Peyer's patch (tissue), 4 donors: ENCODE measurements around the gene GNG13. TPM values are rescaled to one million over a fixed set of nuclear protein-coding genes. Genes with fewer than 3 reads are reported as not detected.
"Not testable (repeated sequence)": the region's sequence is repeated elsewhere in the genome, so short reads cannot be mapped to it uniquely, and the experiment has no call there.

ENCODE experiments used
- DNase-seq, 3 donors: peaks; one replicate each; pipeline ENCODE4 v3.0.0-alpha.2; 2017 to 2019
- H3K27ac ChIP-seq, 4 donors: fragments of 200-600 bp; sonication (generic); one replicate each; pipeline ENCODE4 v1.5.1; 2016 to 2019
- H3K27me3 ChIP-seq, 2 donors: fragments of 200-600 bp; sonication (generic); one replicate each; pipeline ENCODE4 v1.5.1; 2019
- H3K36me3 ChIP-seq, 3 donors: fragments of 200-600 bp; sonication (generic); one replicate each; pipeline ENCODE4 v1.5.1; 2016 to 2019
- H3K4me1 ChIP-seq, 4 donors: fragments of 200-600 bp; sonication (generic); one replicate each; pipeline ENCODE4 v1.5.1; 2016 to 2019
- H3K4me3 ChIP-seq, 4 donors: fragments of 200-600 bp; sonication (generic); 1 replicate in 3 of 4; 2 replicates in 1 of 4; pipeline ENCODE4 v1.5.1; 2016 to 2019; ENCODE audit warnings: mild to moderate bottlenecking in 1 of 4
- H3K9me3 ChIP-seq, 4 donors: fragments of 200-600 bp; sonication (generic); one replicate each; pipeline ENCODE4 v1.5.1; 2016 to 2019; ENCODE audit warnings: mild to moderate bottlenecking in 1 of 4
- CTCF ChIP-seq, 6 experiments: fragments of 450-650 bp in 4 of 6; fragments of 200-600 bp in 2 of 6; sonication (generic) in 1 of 6; IDR thresholded peaks; one replicate each; pipeline ENCODE4 v1.5.1; 2017 to 2019; ENCODE audit warnings: antibody characterized with exemption in 6 of 6, mild to moderate bottlenecking in 3 of 6, moderate library complexity in 1 of 6
- POLR2A ChIP-seq, 2 donors: fragments of 450-650 bp; IDR thresholded peaks; one replicate each; pipeline ENCODE4 v1.5.1; 2017; ENCODE audit warnings: antibody characterized with exemption in 2 of 2, mild to moderate bottlenecking in 2 of 2, moderate library complexity in 2 of 2
- total RNA-seq, 4 donors: library from RNA; depleted of rRNA; stranded (reverse); fragments of >200 nt; gene quantifications; one replicate each; pipeline ENCODE4 v1.1.0, GENCODE V29; 2016

Gene GNG13
- total RNA-seq, 4 donors from 2014 or later: 1.9 TPM; not detected in 3

GRCh38 chr16:777826-778225 lies 22.7 kb downstream of the GNG13 start:
- TF ChIP-seq CTCF (IDR thresholded peaks at IDR 0.05): no peak
- no peak for TF ChIP-seq POLR2A (IDR thresholded peaks at IDR 0.05)
- H3K36me3 ChIP-seq: no peaks in the 10 kb centered on the region

DNA sequence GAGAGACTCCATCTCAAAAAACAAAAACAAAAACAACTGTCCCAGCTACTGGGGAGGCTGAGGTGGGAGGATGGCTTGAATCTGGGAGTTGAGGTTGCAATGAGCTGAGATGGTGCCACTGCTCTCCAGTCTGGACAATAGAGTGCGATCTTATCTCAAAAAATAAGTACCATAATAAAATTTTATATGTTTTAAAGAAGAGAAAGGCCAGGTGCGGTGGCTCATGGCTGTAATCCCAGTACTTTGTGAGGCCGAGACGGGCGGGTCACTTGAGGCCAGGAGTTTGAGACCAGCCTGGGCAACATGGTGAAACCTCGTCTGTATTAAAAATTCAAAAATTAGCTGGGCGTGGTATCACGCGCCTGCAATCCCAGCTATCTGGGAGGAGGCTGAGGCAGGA lies 23.7 kb downstream of the GNG13 start:
- TF ChIP-seq CTCF (IDR thresholded peaks at IDR 0.05): no peak
- no peak for TF ChIP-seq POLR2A (IDR thresholded peaks at IDR 0.05)
- Histone ChIP-seq H3K4me1 (no peaks in the 10 kb centered on the region), H3K27me3 (no peaks in the 10 kb centered on the region), H3K36me3 (no peaks in the 10 kb centered on the region), H3K9me3 (no peaks in the 10 kb centered on the region), H3K27ac (no peak overlapping the region), H3K4me3 (no peak overlapping the region)
- DNase-seq: no peak

More at GRCh38 chr16:777826-778225, 22.7 kb downstream of the GNG13 start:
- no peaks in the 10 kb centered on the region for H3K4me1 ChIP-seq
- no peaks in the 10 kb centered on the region for H3K27me3 ChIP-seq
- no peak for DNase-seq
- no peak overlapping the region for H3K4me3 ChIP-seq
- H3K27ac ChIP-seq: no peak overlapping the region
- no peaks in the 10 kb centered on the region for H3K9me3 ChIP-seq

DNA sequence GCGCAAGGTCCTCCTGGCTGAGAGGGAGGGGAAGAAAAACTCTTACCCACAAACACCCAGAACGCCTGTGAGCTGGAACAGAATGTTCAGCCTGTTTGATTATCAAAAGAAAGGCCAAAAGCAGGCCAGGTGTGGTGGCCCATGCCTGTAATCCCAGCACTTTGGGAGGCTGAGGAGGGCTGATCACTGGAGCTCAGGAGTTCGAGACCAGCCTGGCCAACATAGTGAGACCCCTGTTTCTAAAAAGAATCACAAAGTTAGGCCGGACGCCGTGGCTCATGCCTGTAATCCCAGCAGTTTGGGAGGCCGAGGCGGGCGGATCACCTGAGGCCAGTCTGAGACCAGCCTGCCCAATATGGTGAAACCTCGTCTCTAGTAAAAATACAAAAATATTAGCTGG lies 24.2 kb downstream of the GNG13 start:
- H3K27ac ChIP-seq, H3K36me3 ChIP-seq, H3K9me3 ChIP-seq, H3K27me3 ChIP-seq, H3K4me3 ChIP-seq, DNase-seq, H3K4me1 ChIP-seq: not testable (repeated sequence)

GRCh38 chr16:775236-775796 lies 25.2 kb downstream of the GNG13 start:
- no peak for DNase-seq
- Histone ChIP-seq H3K4me3 (no peak overlapping the region), H3K36me3 (no peaks in the 10 kb centered on the region), H3K27me3 (no peaks in the 10 kb centered on the region), H3K4me1 (no peaks in the 10 kb centered on the region), H3K9me3 (no peaks in the 10 kb centered on the region), H3K27ac (no peak overlapping the region)
- TF ChIP-seq CTCF (IDR thresholded peaks at IDR 0.05): no peak
- TF ChIP-seq POLR2A (IDR thresholded peaks at IDR 0.05): no peak

DNA sequence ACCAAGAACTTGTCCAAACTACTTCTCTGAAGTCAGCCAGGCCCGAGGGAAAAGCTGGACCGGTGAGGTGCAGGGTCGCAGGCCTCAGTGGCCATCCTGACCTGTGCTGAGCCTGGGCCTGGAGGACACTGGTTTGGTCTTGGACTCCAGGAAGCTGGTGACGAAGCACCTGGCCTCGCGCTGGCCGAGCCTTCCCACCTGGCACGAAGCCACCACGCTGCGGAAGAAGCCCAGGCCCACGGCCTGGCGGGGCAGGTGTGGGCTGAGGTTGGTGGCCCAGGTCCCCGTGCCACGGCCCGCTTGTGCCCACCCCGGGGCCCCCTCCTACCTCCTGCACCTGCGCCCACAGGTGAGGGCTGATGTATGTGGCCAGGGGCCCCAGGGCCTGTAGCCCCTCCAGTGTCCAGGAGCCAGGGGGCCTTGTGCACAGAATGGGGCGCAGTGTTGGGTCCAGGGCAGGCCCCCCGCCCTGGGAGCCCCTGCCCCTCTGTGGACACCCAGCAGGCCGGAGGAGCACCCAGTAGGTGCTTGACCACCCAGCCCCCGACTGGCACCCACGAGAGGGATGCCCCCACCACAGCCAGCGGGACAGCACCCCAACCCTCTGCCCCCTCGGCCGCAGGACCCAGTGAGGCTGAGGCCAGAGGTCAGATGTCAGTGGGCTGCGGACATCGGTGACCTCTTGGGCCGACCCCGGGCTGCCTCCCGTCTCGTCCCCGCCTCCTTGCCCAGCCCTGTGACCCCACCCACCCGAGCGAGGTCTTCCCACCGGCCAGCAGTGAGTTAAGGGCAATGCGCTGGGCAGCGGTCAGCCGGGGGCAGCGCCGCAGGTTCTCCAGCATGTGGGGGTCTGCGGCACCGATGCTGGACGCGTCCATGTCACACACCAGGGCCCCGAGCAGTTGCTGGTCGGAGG lies 26.2 kb downstream of the GNG13 start:
- Histone ChIP-seq H3K36me3 (no peaks in the 10 kb centered on the region), H3K4me1 (no peaks in the 10 kb centered on the region), H3K4me3 (no peak overlapping the region), H3K27me3 (no peaks in the 10 kb centered on the region), H3K27ac (no peak overlapping the region), H3K9me3 (no peaks in the 10 kb centered on the region)
- no peak for DNase-seq
- no peak for TF ChIP-seq CTCF (IDR thresholded peaks at IDR 0.05)
- no peak for TF ChIP-seq POLR2A (IDR thresholded peaks at IDR 0.05)

DNA sequence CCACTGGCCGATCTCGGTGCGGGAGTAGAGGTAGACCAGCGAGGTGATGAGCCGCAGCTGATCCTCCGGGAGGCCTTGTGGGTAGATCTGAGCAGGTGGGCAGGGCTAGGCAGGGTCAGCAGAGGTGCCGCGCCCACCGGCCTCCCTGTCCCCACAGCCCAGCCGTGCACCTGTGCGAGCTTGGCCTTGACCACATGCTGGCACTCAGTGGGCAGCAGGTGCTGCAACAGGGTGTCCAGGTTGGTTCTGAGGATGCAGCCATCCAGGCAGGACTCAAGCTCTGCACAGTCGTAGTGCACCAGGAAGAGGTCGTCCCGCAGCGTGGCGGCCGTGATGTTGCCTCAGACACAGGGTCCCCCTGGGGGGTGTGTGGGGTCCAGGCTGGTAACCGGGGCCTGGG lies 27.6 kb downstream of the GNG13 start:
- no peak overlapping the region for H3K4me3 ChIP-seq
- TF ChIP-seq CTCF (IDR thresholded peaks at IDR 0.05): no peak
- no peak for TF ChIP-seq POLR2A (IDR thresholded peaks at IDR 0.05)
- H3K36me3 ChIP-seq: no peaks in the 10 kb centered on the region
- no peak for DNase-seq
- no peak overlapping the region for H3K27ac ChIP-seq
- H3K4me1 ChIP-seq: no peaks in the 10 kb centered on the region
- H3K27me3 ChIP-seq: no peaks in the 10 kb centered on the region
- no peaks in the 10 kb centered on the region for H3K9me3 ChIP-seq
